B cell (primary cell): ENCODE data around the gene PHF21B. TPM values are rescaled to one million over a fixed set of nuclear protein-coding genes. Genes with fewer than 3 reads are reported as not detected.

Experiments used
- ATAC-seq: fragments of 200-7000 bp; cut with Tn5 transposase; one replicate; pipeline ENCODE4 v1.10.0; 2021; ENCODE audit warnings: low read depth, mild to moderate bottlenecking, moderate number of reproducible peaks, moderate library complexity
- CTCF ChIA-PET: fragments of 350-600 bp; sonication (Branson Sonifier 250); formaldehyde crosslinking; loops from one replicate; lab custom pipeline; 2021; ENCODE audit warnings: antibody characterized with exemption, inconsistent platforms; lab: Charles Lee
- POLR2A ChIA-PET: fragments of 350-600 bp; sonication (Branson Sonifier 250); formaldehyde crosslinking; loops from one replicate; lab custom pipeline; 2021; ENCODE audit warnings: antibody characterized with exemption; lab: Charles Lee
- DNase-seq: peaks from one replicate; pipeline ENCODE4 v3.0.0; 2013
- H2AFZ ChIP-seq: 2 replicates; pipeline ENCODE4 v1.6.1; 2012; ENCODE audit warnings: mild to moderate bottlenecking, low read depth, low read length; ENCODE audit not compliant: insufficient read depth, poor library complexity, severe bottlenecking
- H3K27ac ChIP-seq, 2 donors: 1 replicate in 1 of 2; 2 replicates in 1 of 2; pipeline ENCODE4 v1.5.1; 2012 to 2013; ENCODE audit warnings: low read length in 2 of 2, mild to moderate bottlenecking in 2 of 2, moderate library complexity in 1 of 2
- H3K27me3 ChIP-seq, 4 experiments: fragments of 200-600 bp in 1 of 4; sonication (generic) in 1 of 4; replicated peaks in 1 of 4; 1 replicate in 2 of 4; 2 replicates in 2 of 4; pipeline versions ENCODE4 v1.6.1 to v1.7.0; 2013 to 2016; ENCODE audit warnings: low read length in 3 of 4, mild to moderate bottlenecking in 2 of 4, mixed read lengths in 1 of 4, moderate library complexity in 1 of 4; ENCODE audit not compliant: insufficient read depth in 4 of 4, control insufficient read depth in 3 of 4; ENCODE audit errors: control extremely low read depth in 1 of 4
- H3K36me3 ChIP-seq, 2 experiments: replicated peaks in 1 of 2; 1 replicate in 1 of 2; 2 replicates in 1 of 2; pipeline versions ENCODE4 v1.6.1 to v1.7.1; 2013; ENCODE audit warnings: low read length in 1 of 2; ENCODE audit not compliant: insufficient read depth in 2 of 2, control insufficient read depth in 1 of 2; ENCODE audit errors: control extremely low read depth in 1 of 2, extremely low read depth in 1 of 2
- H3K4me1 ChIP-seq, 2 donors: fragments of 200-600 bp in 1 of 2; sonication (generic) in 1 of 2; 1 replicate in 1 of 2; 2 replicates in 1 of 2; pipeline versions ENCODE4 v1.5.1 to v1.6.1; 2013 to 2017; ENCODE audit warnings: low read length in 2 of 2; ENCODE audit not compliant: control insufficient read depth in 2 of 2, insufficient read depth in 2 of 2
- H3K4me2 ChIP-seq: replicated peaks from 2 replicates; pipeline ENCODE3; 2012; ENCODE audit warnings: mild to moderate bottlenecking, low read depth, low read length; ENCODE audit not compliant: poor library complexity, severe bottlenecking
- H3K4me3 ChIP-seq, 5 experiments: fragments of 200-600 bp in 1 of 5; sonication (generic) in 1 of 5; 1 replicate in 3 of 5; 2 replicates in 2 of 5; pipeline versions ENCODE4 v1.5.1 to v1.7.0; 2011 to 2016; ENCODE audit warnings: low read length in 4 of 5, mild to moderate bottlenecking in 4 of 5, low read depth in 2 of 5, control low read depth in 1 of 5, moderate library complexity in 1 of 5; ENCODE audit not compliant: insufficient read depth in 1 of 5; ENCODE audit errors: control extremely low read depth in 1 of 5, extremely low read depth in 1 of 5
- H3K79me2 ChIP-seq: fragments of 200-600 bp; sonication (generic); one replicate; pipeline ENCODE4 v1.6.0; 2016; ENCODE audit warnings: low read length; ENCODE audit not compliant: control insufficient read depth, insufficient read depth
- H3K9ac ChIP-seq: fragments of 200-600 bp; sonication (generic); 2 replicates; pipeline ENCODE4 v1.6.1; 2017; ENCODE audit warnings: mild to moderate bottlenecking, low read length, moderate library complexity
- H3K9me3 ChIP-seq, 3 donors: one replicate each; pipeline versions ENCODE4 v1.6.1 to v1.7.1; 2013; ENCODE audit warnings: low read length in 2 of 3; ENCODE audit not compliant: control insufficient read depth in 2 of 3, insufficient read depth in 1 of 3; ENCODE audit errors: control extremely low read depth in 1 of 3
- H4K20me1 ChIP-seq: 2 replicates; pipeline ENCODE4 v1.6.0; 2012; ENCODE audit warnings: mild to moderate bottlenecking, low read length; ENCODE audit not compliant: insufficient read depth, control insufficient read depth, poor library complexity, severe bottlenecking
- H3K27ac Mint-ChIP-seq: one replicate; pipeline ENCODE4 v1.8.0; 2021; ENCODE audit warnings: mixed read lengths
- H3K27me3 Mint-ChIP-seq: one replicate; pipeline ENCODE4 v1.8.0; 2021; ENCODE audit warnings: mixed read lengths
- H3K4me1 Mint-ChIP-seq: one replicate; pipeline ENCODE4 v1.8.0; 2021; ENCODE audit warnings: mixed read lengths
- H3K4me3 Mint-ChIP-seq: one replicate; pipeline ENCODE4 v1.8.0; 2021; ENCODE audit warnings: mixed read lengths
- H3K9me3 Mint-ChIP-seq: one replicate; pipeline ENCODE4 v1.8.0; 2022; ENCODE audit warnings: mixed read lengths; ENCODE audit not compliant: insufficient read depth
- CTCF ChIP-seq: fragments of 200-600 bp; IDR thresholded peaks from one replicate; pipeline ENCODE4 v1.8.0; 2022; ENCODE audit warnings: antibody characterized with exemption, mild to moderate bottlenecking
- EZH2 ChIP-seq: IDR thresholded peaks from 2 replicates; pipeline ENCODE4 v1.6.1; 2012; ENCODE audit warnings: borderline replicate concordance, low read depth, mild to moderate bottlenecking, moderate library complexity, low read length; ENCODE audit not compliant: insufficient read depth, poor library complexity, severe bottlenecking
- WGBS: methylation state at CpG from one replicate; pipeline ENCODE4 v1.1.5; 2013; ENCODE audit warnings: missing lambda C conversion rate; ENCODE audit not compliant: insufficient coverage; 5-methylcytosine and 5-hydroxymethylcytosine counted together
- intact Hi-C: fragments of 100-400 bp; cut with micrococcal nuclease; formaldehyde crosslinking; loops from one replicate; pipeline ENCODE4 v1.10.0; 2022
- polyA plus RNA-seq: library from polyadenylated mRNA; depleted of rRNA; stranded (reverse); fragments of >200 nt; gene quantifications from 2 replicates; pipeline ENCODE4 v1.2.3, GENCODE V29; 2012
- total RNA-seq, 2 donors: library from RNA; stranded (reverse); fragments of 120-200 nt in 1 of 2; gene quantifications; 1 replicate in 1 of 2; 2 replicates in 1 of 2; pipeline versions ENCODE4 v1.2.3 to v1.2.4, GENCODE V29; 2013 to 2022

Gene PHF21B
- total and polyA plus RNA-seq, 2 donors (not counting 1 experiment from before 2014, with no cell fraction given), result not detected

GRCh38 chr22:44906999-44907644, 102.7 kb downstream of the PHF21B start:
- Mint-ChIP-seq H3K27ac (no peak overlapping the region), H3K4me3 (no peak overlapping the region), H3K27me3 (peaks cover 18% of the 10 kb centered on the region), H3K9me3 (peaks cover 14% of the 10 kb centered on the region), H3K4me1 (no peaks in the 10 kb centered on the region)
- POLR2A ChIA-PET, result no interaction called here
- Histone ChIP-seq H3K9me3 (peaks cover 0 to 22% (median 0%) of the 10 kb centered on the region in 3 donors), H3K4me3 (no peak overlapping the region), H3K27me3 (no peaks in the 10 kb centered on the region), H3K36me3 (no peaks in the 10 kb centered on the region), H3K79me2 (no peaks in the 10 kb centered on the region), H3K9ac (no peak overlapping the region), H4K20me1 (no peaks in the 10 kb centered on the region), H3K4me2 (no peak overlapping the region), H3K4me1 (no peaks in the 10 kb centered on the region), H2AFZ (no peak overlapping the region), H3K27ac (no peak overlapping the region)
- WGBS, result 89% methylated on average over 17 of the region's 18 CpGs
- intact Hi-C loops, result no loop called here
- ATAC-seq, result no peak
- TF ChIP-seq CTCF (no peak), EZH2 (no peak)
- DNase-seq, result no peak
- CTCF ChIA-PET, result no interaction called here

- Histone ChIP-seq H3K27ac (no peak overlapping the region), H3K27me3 (no peaks in the 10 kb centered on the region), H3K4me1 (no peaks in the 10 kb centered on the region), H3K9me3 (peaks cover 0 to 23% (median 7%) of the 10 kb centered on the region in 3 donors), H3K79me2 (no peaks in the 10 kb centered on the region), H3K36me3 (no peaks in the 10 kb centered on the region), H3K4me3 (no peak overlapping the region), H2AFZ (no peak overlapping the region), H4K20me1 (no peaks in the 10 kb centered on the region), H3K4me2 (no peak overlapping the region), H3K9ac (no peak overlapping the region)
- Mint-ChIP-seq H3K4me1 (no peaks in the 10 kb centered on the region), H3K27me3 (peaks cover 16% of the 10 kb centered on the region), H3K9me3 (peaks cover 13% of the 10 kb centered on the region), H3K27ac (no peak overlapping the region), H3K4me3 (no peak overlapping the region)
- ATAC-seq, result no peak
- intact Hi-C loops, result no loop called here
- TF ChIP-seq CTCF (no peak), EZH2 (no peak)
- ChIA-PET POLR2A (no interaction called here), CTCF (no interaction called here)
- 71% methylated on average over 20 of the region's 21 CpGs for WGBS
- DNase-seq, result no peak
These were observed 103.4 kb downstream of the PHF21B start for GRCh38 chr22:44906248-44906936.
